RKO (cell line): ENCODE results near the gene TMEM9.

ENCODE experiments used
- DNase-seq: peaks from one replicate; pipeline ENCODE4 v3.0.0-alpha.2; 2016; ENCODE audit warnings: low spot score

The TMEM9 gene

DNA sequence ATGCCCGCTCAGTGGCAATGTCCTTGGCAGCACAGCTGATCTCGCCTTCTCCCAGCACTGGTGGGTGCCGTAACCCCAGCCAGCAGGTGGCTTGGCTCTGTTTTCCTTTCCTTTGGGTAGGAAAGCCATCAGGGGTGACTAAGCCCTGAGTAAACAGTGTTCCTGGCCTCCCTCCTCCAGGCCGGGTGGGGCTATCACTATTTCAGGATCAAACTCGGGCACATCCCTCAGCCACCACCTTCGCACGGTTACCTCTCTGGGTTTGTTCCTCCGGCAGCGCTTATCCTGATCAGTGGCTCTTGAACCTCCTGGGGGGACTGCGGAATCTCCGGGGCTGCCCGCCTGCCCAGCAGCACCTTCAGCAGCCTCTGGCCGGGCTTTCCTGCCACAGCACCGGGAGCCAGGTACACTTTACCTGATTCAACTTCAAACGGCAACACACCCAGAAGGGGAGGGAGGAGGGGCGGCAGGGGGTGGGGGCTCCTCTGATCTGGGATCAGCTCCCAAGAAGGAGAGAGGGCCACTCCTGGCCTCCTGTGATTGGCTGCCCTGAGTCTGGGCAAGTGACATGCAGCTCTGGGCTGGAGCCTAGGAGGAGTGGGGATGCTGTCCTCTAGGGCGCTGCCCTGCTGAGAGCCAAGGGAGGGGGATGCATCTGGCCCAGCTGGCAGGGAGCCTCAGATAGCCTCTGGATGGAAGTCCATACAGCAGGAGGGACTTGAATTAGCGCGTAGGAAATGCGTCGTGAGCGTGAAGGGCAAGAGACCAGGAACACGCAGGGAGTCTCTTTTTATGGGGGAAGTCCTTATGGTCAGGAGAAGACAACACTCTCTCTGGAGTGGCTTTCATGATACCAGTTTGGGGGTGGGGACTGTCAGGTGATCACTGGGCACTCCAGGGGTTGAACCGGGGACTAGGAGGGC is 27.2 kb downstream of the TMEM9 start, which contains the start of gene ASCL5:
ASCL5 (minus strand) TSS at position 353 of the 923 bp plus-strand sequence. CDS start 11,812 bp downstream, outside the sequence.
- peak; percentile 82 for DNase-seq

DNA sequence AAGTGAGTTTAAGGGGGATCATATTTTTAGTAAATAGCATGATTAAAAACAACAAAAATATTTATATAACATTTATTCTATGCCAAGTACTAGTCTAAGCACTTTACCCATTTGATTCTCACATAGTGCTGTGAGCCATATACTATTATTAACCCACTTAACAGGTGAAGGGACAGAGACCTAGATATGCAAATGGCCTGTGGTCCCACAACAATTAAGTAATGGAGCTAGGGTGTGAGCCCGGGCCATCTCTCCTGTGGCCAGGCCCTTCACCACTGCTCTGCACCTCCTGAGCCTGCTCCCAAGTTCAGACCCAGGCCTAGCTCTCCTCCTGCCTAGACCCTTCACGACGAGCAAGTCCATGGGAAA is 27.8 kb downstream of the TMEM9 start:
- DNase-seq: no peak

DNA sequence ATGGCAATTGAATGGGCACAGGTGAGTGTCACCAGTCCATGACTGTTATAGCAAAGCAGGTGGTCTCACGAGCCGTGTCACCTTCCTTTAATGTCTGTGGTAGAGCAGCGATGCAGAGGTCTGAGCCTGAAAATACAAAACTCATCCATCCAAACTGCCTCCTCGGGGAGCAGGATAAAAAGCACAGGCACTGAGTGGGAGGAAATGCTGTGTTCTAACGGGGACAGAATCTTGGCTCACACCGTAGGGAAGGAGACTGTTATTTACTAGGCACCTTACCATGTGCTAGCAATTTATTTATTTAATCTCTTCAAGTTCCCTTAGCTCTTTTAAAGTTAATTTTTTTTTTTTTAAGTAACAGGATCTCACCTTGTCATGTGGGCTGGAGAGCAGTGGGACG is 28.5 kb downstream of the TMEM9 start:
- no peak for DNase-seq

DNA sequence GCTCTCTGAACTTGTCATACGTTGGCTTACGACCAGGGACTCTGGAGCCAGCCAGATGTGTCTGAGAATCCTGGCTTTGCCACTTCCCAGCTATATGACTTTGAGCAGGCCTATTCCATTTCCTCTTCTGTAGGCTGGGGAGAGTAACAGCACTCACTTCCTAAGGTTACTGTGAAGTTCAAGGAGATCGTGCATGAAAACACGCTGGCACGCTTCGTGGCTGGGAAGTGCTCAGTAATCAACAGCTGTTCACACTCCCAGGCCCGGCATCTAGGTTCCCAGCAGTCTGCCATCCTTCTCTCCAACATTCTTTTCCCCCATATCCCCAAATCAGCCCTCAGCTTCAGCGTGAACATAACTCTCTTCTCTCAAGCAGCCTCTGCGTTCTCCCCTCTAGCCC is 29.3 kb downstream of the TMEM9 start:
- DNase-seq: no peak

DNA sequence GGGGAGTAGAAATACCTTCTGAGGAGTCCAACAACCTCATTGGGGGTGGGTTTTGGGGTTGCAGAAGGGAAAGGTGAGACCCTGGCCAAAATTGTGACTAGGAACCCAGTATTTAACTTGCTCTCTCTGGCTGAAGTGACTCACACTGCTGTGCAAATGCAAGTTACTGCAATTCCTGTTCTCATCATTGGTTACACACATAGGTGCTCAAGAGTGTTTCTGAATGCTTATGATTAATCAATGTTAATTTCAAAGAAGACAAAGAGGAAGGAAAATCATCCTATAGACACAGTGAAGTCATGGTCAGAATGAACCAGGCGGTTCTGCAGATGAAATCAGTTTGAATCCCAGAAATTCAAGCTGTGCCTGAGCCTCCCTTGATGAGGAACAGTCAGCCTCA is 30.4 kb downstream of the TMEM9 start:
- DNase-seq: no peak

- DNase-seq: no peak
Observed at GRCh38 chr1:201122321-201122957, 31.8 kb downstream of the TMEM9 start.

DNA sequence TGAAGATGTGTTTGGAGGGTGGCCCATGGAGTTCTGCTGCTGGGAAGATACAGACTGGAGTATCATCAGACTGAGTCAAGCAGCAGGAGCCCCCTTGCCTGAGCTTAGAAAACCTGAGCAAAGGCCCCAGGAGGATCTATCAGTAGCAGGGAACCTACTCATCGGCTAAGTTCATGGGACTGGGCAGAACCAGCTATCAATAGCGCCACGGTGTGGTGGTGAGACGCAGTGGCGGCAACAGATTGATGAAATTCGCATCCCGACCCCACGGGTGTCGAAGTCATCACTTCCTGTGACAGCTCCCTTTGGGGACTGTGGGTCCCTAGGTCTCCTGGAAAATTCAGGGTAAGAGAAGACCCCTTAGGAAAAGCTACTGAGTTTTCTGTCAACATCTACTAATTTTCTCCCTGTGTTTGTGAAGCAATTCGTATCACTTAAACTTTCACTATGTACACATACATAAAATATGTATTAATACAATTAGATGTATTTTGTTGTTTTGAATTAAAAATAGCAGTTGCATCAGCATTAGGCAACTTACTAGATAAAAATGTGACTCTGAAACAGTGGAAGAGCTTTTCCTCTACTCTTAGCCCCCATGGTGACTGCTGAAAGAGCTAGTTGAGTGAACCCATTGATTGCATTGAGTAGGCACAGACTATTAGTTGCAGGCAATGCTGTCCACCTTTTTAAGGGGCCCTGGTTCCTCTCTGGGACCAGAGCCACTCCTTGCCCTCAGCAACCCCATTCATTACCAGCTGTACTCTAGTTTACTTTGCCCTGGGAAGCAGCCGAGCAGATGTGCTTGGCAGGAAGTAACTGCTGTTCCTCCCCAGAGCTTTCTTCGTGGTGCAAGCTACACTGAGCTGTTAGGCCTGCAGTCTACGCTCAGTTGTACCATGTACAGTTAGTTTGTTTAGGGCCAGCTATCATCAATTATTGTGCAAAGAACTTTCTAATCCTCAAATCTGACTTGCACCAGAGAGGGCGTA is 34.8 kb downstream of the TMEM9 start:
- DNase-seq: peak; percentile 60

- no peak for DNase-seq
Observed at GRCh38 chr1:201116091-201116490, 38.2 kb downstream of the TMEM9 start.

GRCh38 chr1:201115390-201115937 is 38.8 kb downstream of the TMEM9 start:
- no peak for DNase-seq

DNA sequence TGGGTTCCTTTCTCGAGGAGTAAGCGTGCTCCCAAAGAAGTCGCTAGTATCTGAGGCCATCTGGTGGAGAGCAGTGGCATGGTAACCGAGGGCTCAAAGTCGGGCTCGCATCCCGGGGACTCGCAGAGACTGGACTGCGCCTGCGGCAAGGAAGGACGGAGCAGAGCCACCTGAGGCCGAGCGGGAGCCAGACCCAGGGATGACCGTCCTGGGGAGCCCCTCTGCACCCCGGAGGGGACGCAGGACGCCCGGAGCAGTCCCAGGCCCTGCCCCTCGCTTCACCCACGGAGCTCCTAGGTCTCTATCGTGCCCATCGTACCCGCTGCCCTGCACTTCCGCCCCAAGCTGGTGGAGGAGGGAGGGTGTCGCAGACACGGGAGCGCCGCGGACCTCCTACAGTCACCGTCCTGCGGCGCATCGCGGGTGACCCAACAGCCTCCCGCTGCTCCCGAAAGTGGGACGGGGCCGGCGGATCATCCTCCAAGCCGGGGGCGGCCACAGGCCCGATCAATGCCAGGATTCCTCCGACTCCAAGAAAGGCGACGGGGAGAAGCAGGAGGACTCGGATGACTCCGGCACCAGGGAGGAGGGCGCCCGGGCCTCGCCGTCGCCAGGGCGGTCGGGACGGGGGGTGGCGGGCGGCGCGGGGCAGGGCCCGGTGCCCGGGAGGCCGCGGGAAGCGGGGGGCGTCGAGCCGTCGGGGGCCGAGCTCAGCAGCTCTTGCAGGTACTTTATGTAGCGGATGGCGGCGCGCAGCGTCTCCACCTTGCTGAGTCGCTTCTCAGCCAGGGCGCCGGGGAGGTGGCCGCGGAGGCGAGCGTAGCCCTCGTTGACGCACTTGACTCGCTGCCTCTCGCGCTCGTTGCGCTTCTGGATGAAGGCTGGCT is 39.8 kb downstream of the TMEM9 start:
- peak; percentile 94 for DNase-seq

GRCh38 chr1:201113451-201114244 is 40.6 kb downstream of the TMEM9 start:
- DNase-seq: no peak

DNA sequence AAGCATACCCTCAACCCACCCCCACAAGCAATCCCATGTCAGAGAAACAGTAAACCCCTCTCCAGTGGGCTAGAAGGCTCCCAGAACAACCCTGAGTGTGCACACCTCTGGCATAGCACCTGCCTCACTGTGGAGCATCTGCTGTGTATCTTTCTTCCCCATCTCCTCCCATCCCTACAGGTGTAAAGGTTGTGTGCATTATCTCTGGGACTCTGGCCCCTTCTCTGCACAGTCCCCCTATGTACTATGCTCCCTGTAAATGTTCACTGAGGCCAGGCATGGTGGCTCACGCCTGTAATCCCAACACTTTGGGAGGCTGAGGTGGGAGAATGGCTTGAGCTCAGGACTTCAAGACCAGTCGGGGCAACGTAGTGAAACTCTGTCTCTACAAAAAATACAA is 41.3 kb downstream of the TMEM9 start:
- no peak for DNase-seq

GRCh38 chr1:201112173-201112731 is 42.0 kb downstream of the TMEM9 start, which contains the start of gene CACNA1S:
CACNA1S (minus strand) TSS chr1:201112426; CDS start chr1:201112339, 87 bp downstream.
- no peak for DNase-seq

GRCh38 chr1:201111672-201112071 is 42.6 kb downstream of the TMEM9 start:
- DNase-seq: no peak

GRCh38 chr1:201111156-201111555 is 43.1 kb downstream of the TMEM9 start:
- DNase-seq: no peak

DNA sequence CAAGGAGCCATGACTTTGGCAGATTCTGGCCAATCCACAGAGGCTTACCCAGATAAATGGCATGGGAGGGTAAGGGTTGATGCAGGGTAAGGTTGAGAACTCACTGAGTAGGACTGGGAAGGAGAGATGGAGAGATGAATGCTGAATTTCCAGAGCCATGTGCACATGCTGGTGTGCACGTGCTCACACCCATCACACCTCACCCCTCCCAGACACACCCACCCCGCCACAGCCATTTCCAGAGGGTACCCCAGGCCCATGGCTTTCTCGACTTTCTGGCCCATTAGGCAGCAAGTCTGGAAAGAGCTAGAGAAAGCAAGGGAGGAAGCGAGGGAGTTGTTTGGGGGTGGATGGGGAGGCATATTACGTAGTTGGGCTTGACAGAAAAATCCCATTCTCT is 43.7 kb downstream of the TMEM9 start:
- DNase-seq: no peak

- no peak for DNase-seq
Observed at GRCh38 chr1:201110138-201110537, 44.1 kb downstream of the TMEM9 start.

DNA sequence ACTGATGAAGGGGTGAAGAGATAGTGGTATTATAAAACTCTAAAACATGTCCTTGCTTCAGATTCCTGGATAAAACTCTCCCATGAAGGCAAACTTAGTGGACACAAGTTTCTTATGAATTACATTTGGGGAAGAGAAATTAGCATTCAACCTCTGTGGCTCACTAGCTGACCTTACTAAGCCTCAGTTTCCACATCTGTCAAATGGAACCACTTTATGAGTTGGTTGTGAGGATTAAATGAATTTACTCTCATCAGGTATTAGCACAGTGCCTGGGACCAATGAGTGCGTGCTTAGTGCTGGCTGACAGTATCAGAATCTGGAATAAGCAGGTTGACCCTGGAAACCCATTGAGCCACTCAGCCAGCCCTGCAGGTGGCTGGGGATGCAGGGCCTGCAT is 44.6 kb downstream of the TMEM9 start:
- no peak for DNase-seq

GRCh38 chr1:201108614-201109013 is 45.7 kb downstream of the TMEM9 start:
- DNase-seq: no peak

DNA sequence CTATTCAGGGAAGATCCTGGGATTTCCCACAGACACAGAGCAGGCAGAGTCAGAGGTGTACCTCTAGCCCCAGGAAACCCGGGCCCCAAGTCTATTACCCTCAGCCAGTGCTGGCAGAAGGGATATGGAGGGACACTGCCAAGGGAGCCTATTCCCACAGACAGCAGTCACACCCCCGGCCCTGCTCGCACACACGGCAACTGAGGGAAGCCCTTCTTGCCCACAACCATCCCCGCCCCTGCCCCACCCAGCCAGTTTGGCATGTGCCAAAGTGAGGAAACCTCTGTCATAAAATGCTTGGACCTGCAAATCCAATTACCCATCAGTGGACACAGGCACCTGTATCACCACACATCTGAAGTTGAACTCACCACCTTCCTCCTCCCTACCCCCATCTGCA is 48.6 kb downstream of the TMEM9 start:
- DNase-seq: no peak
